H1 (cell line): ENCODE measurements around the gene PET117. TPM values are rescaled to one million over a fixed set of nuclear protein-coding genes. Genes with fewer than 3 reads are reported as not detected.

Experiments
- ASH2L ChIP-seq: fragments of 200-600, 300-600 bp; sonication (generic); IDR thresholded peaks from one replicate; pipeline ENCODE4 v1.7.1; 2017; ENCODE audit warnings: low read length
- CREB1 ChIP-seq: IDR thresholded peaks from 2 replicates; pipeline ENCODE4 v1.6.1; 2012; ENCODE audit warnings: inconsistent platforms
- GABPA ChIP-seq: IDR thresholded peaks from 2 replicates; pipeline ENCODE4 v1.6.1; 2011; ENCODE audit warnings: mild to moderate bottlenecking, low read length, moderate library complexity, borderline replicate concordance; ENCODE audit not compliant: insufficient read depth
- KDM4A ChIP-seq: IDR thresholded peaks from one replicate; pipeline ENCODE4 v1.7.1; 2012; ENCODE audit warnings: low read depth, mild to moderate bottlenecking, moderate library complexity, low read length, inconsistent platforms; ENCODE audit not compliant: severe bottlenecking
- NANOG ChIP-seq: IDR thresholded peaks from 2 replicates; pipeline ENCODE4 v1.6.1; 2011; ENCODE audit warnings: low read length, low read depth, mild to moderate bottlenecking, inconsistent platforms; ENCODE audit not compliant: insufficient read depth, poor library complexity, severe bottlenecking
- NRF1 ChIP-seq: IDR thresholded peaks from 2 replicates; pipeline ENCODE4 v1.6.1; 2011; ENCODE audit warnings: mild to moderate bottlenecking, low read depth, low read length, improper control_type of control experiment
- POLR2AphosphoS5 ChIP-seq: IDR thresholded peaks from 2 replicates; pipeline ENCODE4 v1.6.1; 2011; ENCODE audit warnings: low read depth, low read length
- RAD21 ChIP-seq, 2 experiments: IDR thresholded peaks in 1 of 2; conservative IDR thresholded peaks in 1 of 2; 2 replicates each; pipeline ENCODE4 v1.6.1; 2011; ENCODE audit warnings: low read depth in 2 of 2, low read length in 2 of 2, improper control_type of control experiment in 1 of 2, inconsistent platforms in 1 of 2, mild to moderate bottlenecking in 1 of 2, moderate library complexity in 1 of 2
- RNF2 ChIP-seq: fragments of 200-900, 300-1000 bp; sonication (generic); IDR thresholded peaks from 2 replicates; pipeline ENCODE4 v1.7.1; 2016; ENCODE audit warnings: borderline replicate concordance, low read depth, mild to moderate bottlenecking, antibody characterized with exemption, low read length; ENCODE audit not compliant: poor library complexity, severe bottlenecking; ENCODE audit errors: missing control alignments
- RXRA ChIP-seq: IDR thresholded peaks from 2 replicates; pipeline ENCODE4 v1.6.1; 2011; ENCODE audit warnings: low read depth, mild to moderate bottlenecking, low read length, moderate library complexity; ENCODE audit not compliant: insufficient read depth
- SP4 ChIP-seq: IDR thresholded peaks from 2 replicates; pipeline ENCODE4 v1.6.1; 2012; ENCODE audit warnings: low read length, inconsistent platforms
- SUZ12 ChIP-seq: fragments of 200-600 bp; sonication (generic); IDR thresholded peaks from 2 replicates; pipeline ENCODE4 v1.6.1; 2012; ENCODE audit warnings: mild to moderate bottlenecking, inconsistent platforms, low read length, moderate library complexity, mixed read lengths
- TAF7 ChIP-seq: optimal IDR thresholded peaks from 2 replicates; pipeline ENCODE3; 2011; ENCODE audit warnings: low read depth, mild to moderate bottlenecking, inconsistent platforms, low read length, moderate library complexity, borderline replicate concordance
- polyA plus RNA-seq, 7 experiments: library from polyadenylated mRNA; depleted of rRNA in 3 of 7; stranded (reverse) in 5 of 7; unstranded in 2 of 7; fragments of >200 nt in 5 of 7; fragments of 200-250 nt in 2 of 7; gene quantifications; 1 replicate in 5 of 7; 2 replicates in 1 of 7; 4 replicates in 1 of 7; pipeline versions ENCODE4 v1.2.1 to v1.2.3, GENCODE V29; 2011 to 2013; ENCODE audit warnings: missing spikeins in 2 of 7, mixed read lengths in 2 of 7
- total RNA-seq: library from RNA; stranded (reverse); fragmentation: NEBNext Ultra II Directional; extraction: Animal tissue kit (Norgen Biotek cat#: 25700); gene quantifications from 2 replicates; pipeline ENCODE4 v1.2.1, GENCODE V29; 2021
- TF ChIP-seq, protein P1 (sequence below): IDR thresholded peaks from 2 replicates; pipeline ENCODE4 v1.6.1; 2012; ENCODE audit warnings: low read length, inconsistent platforms
- TF ChIP-seq, protein P2 (sequence below), 3 experiments: IDR thresholded peaks; 1 replicate in 2 of 3; 2 replicates in 1 of 3; pipeline versions ENCODE4 v1.5.1 to v1.6.1; 2011; ENCODE audit warnings: low read length in 3 of 3, mild to moderate bottlenecking in 3 of 3, inconsistent platforms in 2 of 3, low read depth in 1 of 3, moderate library complexity in 1 of 3; ENCODE audit not compliant: insufficient read depth in 1 of 3; ENCODE audit errors: control extremely low read depth in 1 of 3

PET117 gene
- total and polyA plus RNA-seq, 2 of the 8 experiments (the other 6 are each of a cell fraction or from before 2014, with no cell fraction given), result 9.1 to 23.8 TPM

DNA sequence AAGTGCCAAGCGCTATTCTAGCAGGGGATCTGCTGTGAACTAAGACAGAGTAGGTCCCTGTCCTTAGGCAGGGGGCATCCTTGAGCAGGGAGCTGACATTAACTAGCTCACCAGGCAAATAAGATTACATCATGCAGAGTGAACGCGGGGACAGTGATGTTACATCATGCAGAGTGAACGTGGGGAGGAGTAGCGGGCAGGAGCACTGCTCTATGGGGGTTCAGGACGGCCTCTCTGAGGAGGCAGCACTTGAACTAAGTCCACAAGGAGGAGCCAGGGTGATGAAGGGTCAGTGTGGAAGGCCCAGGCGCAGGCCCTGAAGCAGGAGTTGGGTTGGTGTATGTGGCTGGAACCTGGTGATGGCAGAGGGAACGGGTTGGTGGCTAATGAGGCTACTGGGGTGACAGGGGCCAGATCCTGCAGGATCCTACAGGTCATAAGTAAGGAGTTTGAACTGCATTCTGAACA is 38.7 kb downstream of the PET117 start (continued):
- TF ChIP-seq, protein P1, sequence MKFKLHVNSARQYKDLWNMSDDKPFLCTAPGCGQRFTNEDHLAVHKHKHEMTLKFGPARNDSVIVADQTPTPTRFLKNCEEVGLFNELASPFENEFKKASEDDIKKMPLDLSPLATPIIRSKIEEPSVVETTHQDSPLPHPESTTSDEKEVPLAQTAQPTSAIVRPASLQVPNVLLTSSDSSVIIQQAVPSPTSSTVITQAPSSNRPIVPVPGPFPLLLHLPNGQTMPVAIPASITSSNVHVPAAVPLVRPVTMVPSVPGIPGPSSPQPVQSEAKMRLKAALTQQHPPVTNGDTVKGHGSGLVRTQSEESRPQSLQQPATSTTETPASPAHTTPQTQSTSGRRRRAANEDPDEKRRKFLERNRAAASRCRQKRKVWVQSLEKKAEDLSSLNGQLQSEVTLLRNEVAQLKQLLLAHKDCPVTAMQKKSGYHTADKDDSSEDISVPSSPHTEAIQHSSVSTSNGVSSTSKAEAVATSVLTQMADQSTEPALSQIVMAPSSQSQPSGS, result peak; percentile 87
- TF ChIP-seq SP4, result no peak
- TF ChIP-seq CREB1, result 0 out of 2 replicates have a peak, but pooled peaks have one; percentile 41
- TF ChIP-seq NANOG, result no peak
- TF ChIP-seq ASH2L, result no peak
- no peak for TF ChIP-seq NRF1
- TF ChIP-seq TAF7, result no peak
- TF ChIP-seq RXRA, result no peak
- no peak for TF ChIP-seq KDM4A
- TF ChIP-seq, protein P2, sequence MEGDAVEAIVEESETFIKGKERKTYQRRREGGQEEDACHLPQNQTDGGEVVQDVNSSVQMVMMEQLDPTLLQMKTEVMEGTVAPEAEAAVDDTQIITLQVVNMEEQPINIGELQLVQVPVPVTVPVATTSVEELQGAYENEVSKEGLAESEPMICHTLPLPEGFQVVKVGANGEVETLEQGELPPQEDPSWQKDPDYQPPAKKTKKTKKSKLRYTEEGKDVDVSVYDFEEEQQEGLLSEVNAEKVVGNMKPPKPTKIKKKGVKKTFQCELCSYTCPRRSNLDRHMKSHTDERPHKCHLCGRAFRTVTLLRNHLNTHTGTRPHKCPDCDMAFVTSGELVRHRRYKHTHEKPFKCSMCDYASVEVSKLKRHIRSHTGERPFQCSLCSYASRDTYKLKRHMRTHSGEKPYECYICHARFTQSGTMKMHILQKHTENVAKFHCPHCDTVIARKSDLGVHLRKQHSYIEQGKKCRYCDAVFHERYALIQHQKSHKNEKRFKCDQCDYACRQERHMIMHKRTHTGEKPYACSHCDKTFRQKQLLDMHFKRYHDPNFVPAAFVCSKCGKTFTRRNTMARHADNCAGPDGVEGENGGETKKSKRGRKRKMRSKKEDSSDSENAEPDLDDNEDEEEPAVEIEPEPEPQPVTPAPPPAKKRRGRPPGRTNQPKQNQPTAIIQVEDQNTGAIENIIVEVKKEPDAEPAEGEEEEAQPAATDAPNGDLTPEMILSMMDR (IDR thresholded peaks at IDR 0.05; ENCODE audit: control extremely low read depth in 1 of 3, insufficient read depth in 1 of 3, low read depth in 1 of 3, low read length in 3 of 3), result peak; percentile 7 to 51 (median 28)
- no peak for TF ChIP-seq SUZ12
- TF ChIP-seq RAD21 (IDR thresholded peaks at IDR 0.05 in 1 of 2, conservative IDR thresholded peaks at IDR 0.05 in 1 of 2; ENCODE audit: low read depth in 2 of 2, low read length in 2 of 2), result peak; percentile 26 to 34; a peak in 3 of 4 replicates
- TF ChIP-seq GABPA, result no peak
- TF ChIP-seq POLR2AphosphoS5, result no peak
- TF ChIP-seq RNF2, result no peak
- TF ChIP-seq, all 59 proteins: peak for 7
